Breast epithelium (tissue), 3 donors: ENCODE data around the gene ZNF816.

Source experiments
- POLR2A ChIP-seq: fragments of 450-650 bp; IDR thresholded peaks from one replicate; pipeline ENCODE4 v1.6.1; 2016; ENCODE audit warnings: antibody characterized with exemption, mild to moderate bottlenecking, moderate library complexity
- POLR2AphosphoS5 ChIP-seq, 3 donors: sonication (generic); formaldehyde crosslinking; IDR thresholded peaks; one replicate each; pipeline ENCODE4 v1.6.1; 2017; ENCODE audit warnings: antibody characterized with exemption in 3 of 3
- TF ChIP-seq, protein P1 (sequence below), 3 donors: fragments of 450-650 bp; IDR thresholded peaks; one replicate each; pipeline ENCODE4 v1.5.1; 2016 to 2017; ENCODE audit warnings: antibody characterized with exemption in 3 of 3, mild to moderate bottlenecking in 3 of 3, moderate library complexity in 3 of 3

DNA sequence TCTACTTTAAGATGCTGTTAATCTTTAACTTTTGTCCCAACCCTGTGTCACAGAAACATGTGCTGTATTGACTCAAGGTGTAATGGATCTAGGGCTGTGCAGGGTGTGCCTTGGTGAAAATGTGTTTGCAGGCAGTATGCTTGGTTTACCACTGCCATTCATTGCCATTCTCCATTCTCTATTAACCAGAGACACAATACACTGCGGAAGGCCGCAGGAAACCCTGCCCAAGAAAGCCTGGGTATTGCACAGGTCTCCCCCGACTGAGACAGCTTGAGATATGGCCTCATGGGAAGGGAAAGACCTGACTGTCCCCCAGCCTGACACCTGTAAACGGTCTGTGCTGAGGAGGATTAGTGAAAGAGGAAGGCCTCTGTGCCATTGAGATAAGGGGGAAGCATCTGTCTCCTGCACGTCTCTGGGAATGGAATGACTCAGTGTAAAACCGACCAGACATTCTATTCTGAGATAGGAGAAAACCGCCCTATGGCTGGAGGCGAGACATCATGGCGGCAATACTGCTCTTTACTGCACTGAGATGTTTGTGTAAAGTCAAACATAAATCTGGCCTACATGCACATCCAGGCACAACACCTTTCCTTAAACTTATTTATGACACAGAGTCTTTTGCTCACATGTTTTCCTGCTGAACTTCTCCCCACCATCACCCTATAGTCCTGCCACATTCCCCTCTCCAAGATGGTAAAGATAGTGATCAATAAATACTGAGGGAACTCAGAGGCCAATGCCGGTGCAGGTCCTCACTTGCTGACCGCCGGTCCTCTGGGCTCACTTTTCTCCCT, 26.3 kb downstream of the ZNF816 start:
- TF ChIP-seq, protein P1, sequence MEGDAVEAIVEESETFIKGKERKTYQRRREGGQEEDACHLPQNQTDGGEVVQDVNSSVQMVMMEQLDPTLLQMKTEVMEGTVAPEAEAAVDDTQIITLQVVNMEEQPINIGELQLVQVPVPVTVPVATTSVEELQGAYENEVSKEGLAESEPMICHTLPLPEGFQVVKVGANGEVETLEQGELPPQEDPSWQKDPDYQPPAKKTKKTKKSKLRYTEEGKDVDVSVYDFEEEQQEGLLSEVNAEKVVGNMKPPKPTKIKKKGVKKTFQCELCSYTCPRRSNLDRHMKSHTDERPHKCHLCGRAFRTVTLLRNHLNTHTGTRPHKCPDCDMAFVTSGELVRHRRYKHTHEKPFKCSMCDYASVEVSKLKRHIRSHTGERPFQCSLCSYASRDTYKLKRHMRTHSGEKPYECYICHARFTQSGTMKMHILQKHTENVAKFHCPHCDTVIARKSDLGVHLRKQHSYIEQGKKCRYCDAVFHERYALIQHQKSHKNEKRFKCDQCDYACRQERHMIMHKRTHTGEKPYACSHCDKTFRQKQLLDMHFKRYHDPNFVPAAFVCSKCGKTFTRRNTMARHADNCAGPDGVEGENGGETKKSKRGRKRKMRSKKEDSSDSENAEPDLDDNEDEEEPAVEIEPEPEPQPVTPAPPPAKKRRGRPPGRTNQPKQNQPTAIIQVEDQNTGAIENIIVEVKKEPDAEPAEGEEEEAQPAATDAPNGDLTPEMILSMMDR (IDR thresholded peaks at IDR 0.05) = no peak
- no peak for TF ChIP-seq POLR2AphosphoS5 (IDR thresholded peaks at IDR 0.05)
- no peak for TF ChIP-seq POLR2A
